K562 (cell line): Measurements from ENCODE around the gene ZNF665. TPM values are rescaled to one million over a fixed set of nuclear protein-coding genes. Genes with fewer than 3 reads are reported as not detected.

Experiments used
- ATAC-seq: fragments of 200-7000 bp; cut with Tn5 transposase; 3 replicates; pipeline ENCODE4 v1.9.1; 2020; ENCODE audit warnings: moderate library complexity
- BruUV-seq: library from RNA; stranded (reverse); fragments of 400-500 nt; replicated peaks from 2 replicates; lab custom pipeline; 2021; lab: Mats Ljungman, UMichigan
- CTCF ChIA-PET: fragments of 300-600 bp; formaldehyde crosslinking; extraction: SDS; loops from one replicate; lab custom pipeline; 2021; ENCODE audit warnings: low intra/inter-chr PET ratio; lab: Yijun Ruan, JAX
- POLR2A ChIA-PET: fragments of 300-600, 350-650 bp; sonication (Branson Sonifier 250); formaldehyde crosslinking; extraction: SDS; loops from one replicate; lab custom pipeline; 2021; ENCODE audit warnings: antibody characterized with exemption, inconsistent platforms; lab: Yijun Ruan, JAX
- DNase-seq, 4 experiments: peaks; one replicate each; pipeline versions ENCODE4 v3.0.0 to v3.0.0-alpha.2; 2011 to 2018; ENCODE audit warnings: low spot score in 3 of 4, mixed read lengths in 3 of 4; ENCODE audit errors: extremely low read depth in 1 of 4
- FAIRE-seq: peaks from 2 replicates; lab custom pipeline; 2011; peaks lifted over from hg19 to GRCh38; lab: Jason Lieb, UNC
- H2AFZ ChIP-seq: 2 replicates; pipeline ENCODE4 v1.6.0; 2011; ENCODE audit warnings: low read depth, low read length, control low read depth, inconsistent platforms
- H3K27ac ChIP-seq: fragments of 200-600 bp; 3 replicates; pipeline ENCODE4 v1.8.0; 2011; ENCODE audit warnings: low read depth, mild to moderate bottlenecking, control low read depth, inconsistent platforms, low read length, moderate library complexity, mixed read lengths; ENCODE audit errors: extremely low read depth
- H3K27me3 ChIP-seq, 2 experiments: fragments of 300-600 bp in 1 of 2; 2 replicates in 1 of 2; 3 replicates in 1 of 2; pipeline versions ENCODE4 v1.6.0 to v1.8.0; 2011; ENCODE audit warnings: inconsistent platforms in 2 of 2, low read length in 2 of 2, mild to moderate bottlenecking in 1 of 2, mixed read lengths in 1 of 2, moderate library complexity in 1 of 2; ENCODE audit not compliant: control insufficient read depth in 2 of 2, insufficient read depth in 2 of 2
- H3K36me3 ChIP-seq: fragments of 300-600 bp; 3 replicates; pipeline ENCODE4 v1.8.0; 2011; ENCODE audit warnings: mild to moderate bottlenecking, low read length, inconsistent platforms; ENCODE audit not compliant: control insufficient read depth, insufficient read depth
- H3K4me1 ChIP-seq, 2 experiments: fragments of 200-600 bp in 1 of 2; replicated peaks in 1 of 2; 2 replicates in 1 of 2; 3 replicates in 1 of 2; pipeline versions ENCODE4 v1.5.1 to v1.8.0; 2011; ENCODE audit warnings: inconsistent platforms in 2 of 2, low read length in 2 of 2, mild to moderate bottlenecking in 1 of 2, mixed read lengths in 1 of 2, moderate library complexity in 1 of 2; ENCODE audit not compliant: control insufficient read depth in 2 of 2, insufficient read depth in 2 of 2
- H3K4me2 ChIP-seq: 2 replicates; pipeline ENCODE4 v1.6.1; 2011; ENCODE audit warnings: low read length, control low read depth, inconsistent platforms, mixed read lengths; ENCODE audit not compliant: insufficient read depth
- H3K4me3 ChIP-seq: fragments of 200-600 bp; sonication (generic), shearing (Covaris generic); 2 replicates; pipeline ENCODE4 v1.5.1; 2016; ENCODE audit warnings: control low read depth, inconsistent platforms
- H3K79me2 ChIP-seq: fragments of 200-600 bp; 3 replicates; pipeline ENCODE4 v1.8.0; 2011; ENCODE audit warnings: low read length, inconsistent platforms; ENCODE audit not compliant: control insufficient read depth, insufficient read depth
- H3K9ac ChIP-seq, 2 experiments: 2 replicates each; pipeline versions ENCODE4 v1.6.0 to v1.6.1; 2011; ENCODE audit warnings: low read depth in 2 of 2, low read length in 2 of 2, control low read depth in 1 of 2, inconsistent platforms in 1 of 2, mild to moderate bottlenecking in 1 of 2, mixed read lengths in 1 of 2; ENCODE audit not compliant: insufficient read depth in 1 of 2
- H3K9me1 ChIP-seq: one replicate; pipeline ENCODE4 v1.6.0; 2011; ENCODE audit warnings: inconsistent platforms, mild to moderate bottlenecking, low read length, moderate library complexity; ENCODE audit not compliant: control insufficient read depth, insufficient read depth
- H3K9me3 ChIP-seq: replicated peaks from 2 replicates; pipeline ENCODE4 v1.5.1; 2011; ENCODE audit warnings: low read depth, low read length, inconsistent platforms; ENCODE audit not compliant: control insufficient read depth, insufficient read depth
- H4K20me1 ChIP-seq: replicated peaks from 2 replicates; pipeline ENCODE4 v1.6.1; 2011; ENCODE audit warnings: low read length, inconsistent platforms, mixed read lengths; ENCODE audit not compliant: control insufficient read depth, insufficient read depth
- KAT2B ChIP-seq: IDR thresholded peaks from one replicate; pipeline ENCODE4 v1.6.1; 2012; ENCODE audit warnings: low read depth, mild to moderate bottlenecking, control low read depth, inconsistent platforms, low read length, moderate library complexity
- NELFE ChIP-seq: IDR thresholded peaks from 2 replicates; pipeline ENCODE4 v1.6.1; 2011; ENCODE audit warnings: mild to moderate bottlenecking; ENCODE audit not compliant: insufficient read depth, insufficient read length
- SNAPC5 ChIP-seq: fragments of 250-450 bp; sonication (Bioruptor Pico); IDR thresholded peaks from 2 replicates; pipeline ENCODE4 v1.8.0; 2021; ENCODE audit warnings: moderate library complexity, mild to moderate bottlenecking, inconsistent platforms
- ZBTB33 ChIP-seq: sonication (generic); formaldehyde crosslinking; IDR thresholded peaks from 2 replicates; pipeline ENCODE4 v1.8.1; 2023; ENCODE audit warnings: mild to moderate bottlenecking, missing genetic modification reagents
- ZNF444 ChIP-seq: fragments of 250-450 bp; sonication (Bioruptor Pico); IDR thresholded peaks from 2 replicates; pipeline ENCODE4 v1.4.0; 2020; ENCODE audit warnings: mild to moderate bottlenecking, moderate library complexity
- WGBS: fragments of 100-300 bp; shearing (Covaris generic); methylation state at CpG from one replicate; pipeline ENCODE4 v1.1.6; 2016; ENCODE audit warnings: low coverage, mixed read lengths; ENCODE audit not compliant: insufficient coverage; ENCODE audit errors: missing lambda C conversion rate; 5-methylcytosine and 5-hydroxymethylcytosine counted together
- in situ Hi-C: fragments of 300-500 bp; cut with MboI; formaldehyde crosslinking; loops from 4 replicates; pipeline ENCODE4 v1.15.0; 2018; ENCODE audit warnings: inconsistent platforms, mixed read lengths
- intact Hi-C: fragments of 100-400 bp; cut with micrococcal nuclease; formaldehyde crosslinking; loops from 2 replicates; pipeline ENCODE4 v1.14.2; 2022
- polyA plus RNA-seq, 8 experiments: library from polyadenylated mRNA; depleted of rRNA in 4 of 8; stranded (reverse) in 5 of 8; unstranded in 3 of 8; fragments of >200 nt; fragmentation: Nextera tagmentation in 2 of 8; fragmentation: Illumina TruSeq in 1 of 8; extraction: Ambion mirVana in 2 of 8; extraction: Trizol in 1 of 8; gene quantifications; 2 replicates each; pipeline versions ENCODE4 v1.2.1 to v1.2.3, GENCODE V29; 2011 to 2014; ENCODE audit warnings: inconsistent platforms in 1 of 8, missing spikeins in 1 of 8
- total RNA-seq, 7 experiments: library from RNA; depleted of rRNA in 6 of 7; stranded (reverse); fragments of >200 nt in 6 of 7; fragmentation: Illumina TruSeq in 2 of 7; extraction: Trizol in 2 of 7; gene quantifications; 2 replicates each; pipeline versions ENCODE4 v1.2.1 to v1.2.3, GENCODE V29; 2011 to 2021; ENCODE audit warnings: low replicate concordance in 1 of 7

ZNF665 gene
- total and polyA plus RNA-seq, 9 of the 15 experiments (the other 6 are each of a cell fraction or from before 2014, with no cell fraction given): 1.9 to 7.6 (median 2.8) TPM

GRCh38 chr19:53183146-53183764 lies 9.9 kb downstream of the ZNF665 start:
- no peak overlapping the region for H3K4me2 ChIP-seq
- intact Hi-C loops: no loop called here
- ATAC-seq (no peak), DNase-seq (no peak), FAIRE-seq (no peak)
- in situ Hi-C loops: no loop called here
- no peak overlapping the region for H3K27ac ChIP-seq
- no peak overlapping the region for H3K4me3 ChIP-seq
- no peaks in the 10 kb centered on the region for H3K9me1 ChIP-seq
- ChIA-PET CTCF (no interaction called here), POLR2A (no interaction called here)
- no peak overlapping the region for H2AFZ ChIP-seq
- H4K20me1 ChIP-seq: no peaks in the 10 kb centered on the region
- H3K79me2 ChIP-seq: no peaks in the 10 kb centered on the region
- no peak for TF ChIP-seq ZBTB33 (CRISPR knock-in tag)
- no peak for TF ChIP-seq NELFE
- no peak for TF ChIP-seq KAT2B
- no peak for TF ChIP-seq ZNF444 (CRISPR knock-in tag)
- TF ChIP-seq SNAPC5 (CRISPR knock-in tag): no peak
- TF ChIP-seq, all 486 proteins: peak for 0
- no peaks in the 10 kb centered on the region for H3K27me3 ChIP-seq
- no peaks in the 10 kb centered on the region for H3K4me1 ChIP-seq
- H3K9me3 ChIP-seq: no peaks in the 10 kb centered on the region; the same call in 1 of the 2 replicates
- no peak overlapping the region for H3K9ac ChIP-seq
- H3K36me3 ChIP-seq: peaks cover 3% of the 10 kb centered on the region; the same call in 1 of the 3 replicates
- WGBS: 21% methylated on average over 4 of the region's 6 CpGs
- no TSS peak for BruUV-seq
